ENCODE measurements around the gene PTPRN2.

GRCh38 chr7:157664871-157665633, 922.6 kb downstream of the PTPRN2 start:
- TF ChIP-seq GATA2 (IDR thresholded peaks at IDR 0.05; ENCODE audit: low read depth, low read length) (no peak), GATA3 (IDR thresholded peaks at IDR 0.05; ENCODE audit: low read depth, low read length) (no peak)

Data from SH-SY5Y (cell line).